SK-N-SH (cell line): Measurements from ENCODE around the gene NR3C1. TPM values are rescaled to one million over a fixed set of nuclear protein-coding genes. Genes with fewer than 3 reads are reported as not detected.

Experiments
- CTCF ChIA-PET: fragments of 300-600, 350-600 bp; formaldehyde crosslinking; extraction: SDS; loops from one replicate; lab custom pipeline; 2021; lab: Yijun Ruan, JAX
- POLR2A ChIA-PET: fragments of 350-600 bp; sonication (Branson Sonifier 250); formaldehyde crosslinking; extraction: SDS; loops from one replicate; lab custom pipeline; 2020; ENCODE audit warnings: antibody characterized with exemption, inconsistent platforms; lab: Yijun Ruan, JAX
- DNase-seq: peaks from one replicate; pipeline ENCODE4 v3.0.0; 2012
- H2AFZ ChIP-seq: fragments of 200-600 bp; sonication (generic); 2 replicates; pipeline ENCODE4 v1.8.1; 2016; ENCODE audit warnings: antibody characterized with exemption, mild to moderate bottlenecking, low read depth
- H3F3A ChIP-seq: fragments of 200-600 bp; sonication (generic); replicated peaks from 2 replicates; pipeline ENCODE3; 2016; ENCODE audit warnings: antibody characterized with exemption, mild to moderate bottlenecking; ENCODE audit not compliant: insufficient read depth
- H3K27ac ChIP-seq, 2 experiments: fragments of 200-500 bp in 1 of 2; fragments of 200-600 bp in 1 of 2; sonication (Bioruptor generic) in 1 of 2; sonication (generic), shearing (Covaris generic) in 1 of 2; 2 replicates each; pipeline versions ENCODE4 v1.5.1 to v1.6.1; 2014 to 2016; ENCODE audit warnings: low read depth in 2 of 2, inconsistent platforms in 1 of 2, low read length in 1 of 2, mild to moderate bottlenecking in 1 of 2, mixed read lengths in 1 of 2
- H3K27me3 ChIP-seq: fragments of 200-600 bp; sonication (generic), shearing (Covaris generic); 2 replicates; pipeline ENCODE4 v1.6.1; 2016; ENCODE audit warnings: mixed run types; ENCODE audit not compliant: insufficient read depth
- H3K36me3 ChIP-seq, 2 experiments: fragments of 200-500 bp in 1 of 2; fragments of 200-600 bp in 1 of 2; sonication (Bioruptor generic) in 1 of 2; sonication (generic) in 1 of 2; replicated peaks in 1 of 2; 2 replicates each; pipeline versions ENCODE3 to v1.5.1; 2014 to 2016; ENCODE audit warnings: low read length in 1 of 2, mild to moderate bottlenecking in 1 of 2; ENCODE audit not compliant: insufficient read depth in 2 of 2, control insufficient read depth in 1 of 2
- H3K4me1 ChIP-seq, 2 experiments: fragments of 200-500 bp in 1 of 2; fragments of 200-600 bp in 1 of 2; sonication (Bioruptor generic) in 1 of 2; sonication (generic), shearing (Covaris generic) in 1 of 2; 2 replicates each; pipeline versions ENCODE4 v1.5.1 to v1.6.1; 2014 to 2016; ENCODE audit warnings: low read depth in 1 of 2, low read length in 1 of 2, mixed run types in 1 of 2; ENCODE audit not compliant: insufficient read depth in 2 of 2, control insufficient read depth in 1 of 2
- H3K4me2 ChIP-seq: fragments of 200-600 bp; sonication (generic), shearing (Covaris generic); 2 replicates; pipeline ENCODE4 v1.6.1; 2017; ENCODE audit warnings: mixed run types
- H3K4me3 ChIP-seq, 2 experiments: fragments of 200-500 bp in 1 of 2; fragments of 200-600 bp in 1 of 2; sonication (Bioruptor generic) in 1 of 2; sonication (generic), shearing (Covaris generic) in 1 of 2; 2 replicates each; pipeline versions ENCODE4 v1.5.1 to v1.8.1; 2014 to 2016; ENCODE audit warnings: low read depth in 2 of 2, inconsistent platforms in 1 of 2, low read length in 1 of 2, mild to moderate bottlenecking in 1 of 2, mixed read lengths in 1 of 2, moderate library complexity in 1 of 2
- H3K79me2 ChIP-seq: fragments of 200-600 bp; sonication (generic); 2 replicates; pipeline ENCODE4 v1.8.1; 2017; ENCODE audit warnings: mild to moderate bottlenecking; ENCODE audit not compliant: insufficient read depth
- H3K9ac ChIP-seq: fragments of 200-600 bp; sonication (generic); 2 replicates; pipeline ENCODE4 v1.6.1; 2017; ENCODE audit warnings: mixed run types
- H3K9me2 ChIP-seq: fragments of 200-600 bp; sonication (generic); 2 replicates; pipeline ENCODE4 v1.6.1; 2017; ENCODE audit warnings: mixed run types
- H3K9me3 ChIP-seq: fragments of 200-600 bp; sonication (generic); 2 replicates; pipeline ENCODE4 v1.6.1; 2017; ENCODE audit warnings: mixed run types, mild to moderate bottlenecking, moderate library complexity
- H4K20me1 ChIP-seq: fragments of 200-600 bp; sonication (generic); 2 replicates; pipeline ENCODE4 v1.6.1; 2017; ENCODE audit warnings: mild to moderate bottlenecking, mixed run types; ENCODE audit not compliant: insufficient read depth
- GABPA ChIP-seq: IDR thresholded peaks from 2 replicates; pipeline ENCODE4 v1.4.0; 2012; ENCODE audit warnings: low read depth, mild to moderate bottlenecking
- GATA2 ChIP-seq: sonication (generic); formaldehyde crosslinking; IDR thresholded peaks from 2 replicates; pipeline ENCODE4 v1.5.0; 2020; ENCODE audit warnings: mild to moderate bottlenecking, missing genetic modification reagents
- PBX3 ChIP-seq: IDR thresholded peaks from 2 replicates; pipeline ENCODE4; 2012
- SIN3A ChIP-seq: IDR thresholded peaks from 2 replicates; pipeline ENCODE4 v1.6.1; 2012; ENCODE audit warnings: low read depth, mild to moderate bottlenecking, low read length, moderate library complexity, borderline replicate concordance
- WGBS: methylation state at CpG from one replicate; pipeline ENCODE4 v1.1.6; 2017; ENCODE audit warnings: low lambda C conversion rate; 5-methylcytosine and 5-hydroxymethylcytosine counted together
- polyA plus RNA-seq, 3 experiments: library from polyadenylated mRNA; depleted of rRNA; stranded (reverse); fragments of >200 nt; gene quantifications; 2 replicates each; pipeline ENCODE4 v1.2.3, GENCODE V29; 2012
- small RNA-seq, 7 experiments: library from RNA; depleted of rRNA; stranded (forward); fragments of <200 nt; gene quantifications; one replicate each; pipeline ENCODE3, GENCODE V24; 2012

NR3C1 gene
- polyA plus RNA-seq, 1 of the 3 experiments (the other 2 are of a cell fraction) = 7.1 TPM

GRCh38 chr5:143228597-143229293, 174.7 kb downstream of the NR3C1 start:
- Histone ChIP-seq H3K4me2 (no peak overlapping the region), H3K9me2 (no peaks in the 10 kb centered on the region), H3K27ac (no peak overlapping the region), H4K20me1 (no peaks in the 10 kb centered on the region), H3K9ac (no peak overlapping the region), H3K4me3 (no peak overlapping the region), H3K36me3 (peaks cover 0 to 2% of the 10 kb centered on the region in 2 experiments), H3F3A (no peaks in the 10 kb centered on the region), H2AFZ (no peak overlapping the region), H3K9me3 (no peaks in the 10 kb centered on the region), H3K4me1 (peaks cover 0 to 6% of the 10 kb centered on the region in 2 experiments; a peak in 1 of 4 replicates), H3K79me2 (no peaks in the 10 kb centered on the region), H3K27me3 (no peaks in the 10 kb centered on the region)
- 90% methylated on average over 8 of the region's 8 CpGs for WGBS
- no peak for DNase-seq
- ChIA-PET POLR2A (no interaction called here), CTCF (no interaction called here)
- no peak for TF ChIP-seq PBX3
- no peak for TF ChIP-seq SIN3A
- no peak for TF ChIP-seq GATA2
- no peak for TF ChIP-seq GABPA
- TF ChIP-seq, all 33 proteins: peak for 0

Small RNA genes within 50 kb of the gene (small RNA-seq; reads per million reads assigned to genes)
- gene AC091925.2 = 0 reads per million in 7 experiments
